ENCODE results near the gene UNC5B.

UNC5B gene

DNA sequence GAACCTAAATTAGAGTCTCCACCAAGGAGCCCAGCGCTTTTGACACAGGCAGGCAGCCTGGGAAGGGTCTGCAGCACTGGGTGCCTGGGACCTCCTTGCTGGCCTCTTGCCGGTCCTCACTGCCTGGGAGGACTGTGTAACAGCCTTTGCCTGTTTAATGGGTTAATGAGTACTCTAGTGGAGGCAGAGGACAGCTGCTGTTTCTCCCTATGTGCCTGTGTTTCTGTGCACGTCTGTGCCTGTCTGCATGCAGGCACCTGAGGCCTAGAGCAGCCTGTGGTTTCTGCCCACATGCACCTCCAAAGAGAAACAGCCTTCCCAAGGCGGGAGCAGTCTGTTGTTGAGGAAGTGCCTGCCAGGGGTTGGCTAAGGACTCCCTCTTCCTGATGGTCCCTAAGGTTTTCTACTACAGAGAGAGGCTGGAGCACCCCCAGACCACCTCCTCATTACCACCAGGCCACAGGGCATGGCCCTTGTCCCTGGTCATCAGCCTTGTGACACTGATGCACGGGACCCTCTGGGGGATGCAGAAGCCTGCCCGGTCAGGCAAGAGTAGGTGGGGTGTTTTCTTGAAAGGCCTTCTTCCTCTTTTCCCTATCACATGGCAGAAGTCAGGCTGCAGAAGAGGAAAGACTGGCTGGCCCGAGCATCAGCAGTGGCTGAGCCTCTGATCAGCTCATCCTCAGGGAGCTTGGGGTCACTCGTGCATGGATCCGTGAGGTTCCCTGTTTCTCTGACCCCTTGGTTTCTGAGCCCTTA lies 120.9 kb downstream of the UNC5B start:
- TF ChIP-seq, protein P1, sequence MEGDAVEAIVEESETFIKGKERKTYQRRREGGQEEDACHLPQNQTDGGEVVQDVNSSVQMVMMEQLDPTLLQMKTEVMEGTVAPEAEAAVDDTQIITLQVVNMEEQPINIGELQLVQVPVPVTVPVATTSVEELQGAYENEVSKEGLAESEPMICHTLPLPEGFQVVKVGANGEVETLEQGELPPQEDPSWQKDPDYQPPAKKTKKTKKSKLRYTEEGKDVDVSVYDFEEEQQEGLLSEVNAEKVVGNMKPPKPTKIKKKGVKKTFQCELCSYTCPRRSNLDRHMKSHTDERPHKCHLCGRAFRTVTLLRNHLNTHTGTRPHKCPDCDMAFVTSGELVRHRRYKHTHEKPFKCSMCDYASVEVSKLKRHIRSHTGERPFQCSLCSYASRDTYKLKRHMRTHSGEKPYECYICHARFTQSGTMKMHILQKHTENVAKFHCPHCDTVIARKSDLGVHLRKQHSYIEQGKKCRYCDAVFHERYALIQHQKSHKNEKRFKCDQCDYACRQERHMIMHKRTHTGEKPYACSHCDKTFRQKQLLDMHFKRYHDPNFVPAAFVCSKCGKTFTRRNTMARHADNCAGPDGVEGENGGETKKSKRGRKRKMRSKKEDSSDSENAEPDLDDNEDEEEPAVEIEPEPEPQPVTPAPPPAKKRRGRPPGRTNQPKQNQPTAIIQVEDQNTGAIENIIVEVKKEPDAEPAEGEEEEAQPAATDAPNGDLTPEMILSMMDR (IDR thresholded peaks at IDR 0.05; ENCODE audit: low read depth, low read length, missing control alignments) = no peak
- no peak overlapping the region for H3K4me3 ChIP-seq (ENCODE audit: low read depth, low read length)
- DNase-seq (ENCODE audit: low read depth) = no peak

DNA sequence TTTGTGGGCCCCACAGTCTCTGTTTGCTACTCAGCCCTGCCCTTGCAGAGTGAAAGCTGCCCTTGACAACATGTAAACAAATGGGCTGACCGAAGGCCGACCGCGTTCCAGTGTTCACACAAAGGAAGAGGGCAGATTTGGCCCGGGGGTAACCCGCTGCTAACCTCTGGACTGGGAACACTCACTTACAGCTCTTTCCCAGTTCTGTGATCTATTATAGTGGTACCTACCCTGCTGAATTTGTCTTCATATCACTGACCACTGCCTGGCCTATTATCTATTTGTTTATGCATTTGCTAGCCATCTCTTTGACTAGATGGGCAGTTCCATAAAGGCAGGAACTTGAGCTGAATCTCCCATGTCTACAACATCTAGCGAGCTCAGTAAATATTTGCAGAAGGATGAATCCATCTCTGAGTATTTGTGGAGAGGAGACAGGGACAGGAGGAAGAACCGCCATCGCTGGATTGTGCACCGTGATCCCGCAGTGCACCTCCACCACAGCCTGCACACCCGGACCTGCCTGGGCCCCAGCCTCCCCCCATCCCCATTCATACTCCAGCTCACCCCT lies 121.9 kb downstream of the UNC5B start:
- TF ChIP-seq, protein P1 (IDR thresholded peaks at IDR 0.05; ENCODE audit: low read depth, low read length, missing control alignments) = no peak
- H3K4me3 ChIP-seq (ENCODE audit: low read depth, low read length) = no peak overlapping the region
- DNase-seq (ENCODE audit: low read depth) = no peak

DNA sequence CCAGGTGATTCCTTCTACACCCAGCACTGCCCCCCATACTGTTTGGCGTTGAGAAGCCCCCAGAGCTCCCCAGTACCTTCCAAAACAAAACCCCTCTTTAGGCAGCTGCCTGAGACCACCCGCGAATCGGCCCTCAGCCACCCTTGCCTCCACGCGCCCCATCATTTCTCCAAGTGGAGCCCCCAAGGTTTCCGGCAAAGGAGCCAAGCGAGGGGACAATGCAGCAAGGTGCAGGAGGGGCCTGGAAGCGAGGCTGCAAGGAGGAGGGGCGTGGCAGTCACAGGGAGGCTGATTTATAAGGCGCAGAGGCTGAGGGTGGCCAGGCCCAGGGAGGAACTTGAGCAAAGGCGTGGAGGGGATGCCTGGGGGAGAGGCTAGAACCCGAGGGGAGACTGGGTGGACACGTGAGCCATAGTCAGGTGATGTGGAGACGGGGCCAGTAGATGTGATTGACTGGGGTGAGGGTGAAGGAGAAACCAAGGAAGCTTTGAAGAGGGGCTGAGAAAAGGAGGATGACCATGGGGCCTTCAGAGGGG lies 122.9 kb downstream of the UNC5B start:
- TF ChIP-seq, protein P1 (IDR thresholded peaks at IDR 0.05; ENCODE audit: low read depth, low read length, missing control alignments) = no peak
- no peak for DNase-seq (ENCODE audit: low read depth)
- no peak overlapping the region for H3K4me3 ChIP-seq (ENCODE audit: low read depth, low read length)

DNA sequence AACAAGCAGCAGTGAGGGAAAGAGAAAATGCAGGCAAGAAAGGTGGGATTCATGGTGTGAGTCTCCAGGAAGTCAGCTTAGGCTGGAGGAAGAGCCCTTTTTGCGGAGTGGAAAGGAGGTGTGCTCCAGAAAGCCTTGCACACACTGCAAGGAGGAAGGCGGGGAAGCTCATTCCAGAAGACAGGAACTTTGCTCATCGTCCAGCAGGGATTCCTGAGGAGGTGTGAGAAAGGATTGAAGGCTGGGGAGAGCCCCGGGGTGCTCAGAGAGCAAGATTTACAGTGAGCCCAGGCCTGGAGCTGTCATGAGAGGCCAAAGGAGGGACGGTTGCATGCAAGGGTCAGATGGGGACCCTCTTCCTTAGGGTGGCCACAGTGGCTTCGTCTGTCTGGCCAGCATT lies 124.3 kb downstream of the UNC5B start:
- H3K4me3 ChIP-seq (ENCODE audit: low read depth, low read length) = no peak overlapping the region
- DNase-seq (ENCODE audit: low read depth) = no peak
- TF ChIP-seq, protein P1 (IDR thresholded peaks at IDR 0.05; ENCODE audit: low read depth, low read length, missing control alignments) = no peak

DNA sequence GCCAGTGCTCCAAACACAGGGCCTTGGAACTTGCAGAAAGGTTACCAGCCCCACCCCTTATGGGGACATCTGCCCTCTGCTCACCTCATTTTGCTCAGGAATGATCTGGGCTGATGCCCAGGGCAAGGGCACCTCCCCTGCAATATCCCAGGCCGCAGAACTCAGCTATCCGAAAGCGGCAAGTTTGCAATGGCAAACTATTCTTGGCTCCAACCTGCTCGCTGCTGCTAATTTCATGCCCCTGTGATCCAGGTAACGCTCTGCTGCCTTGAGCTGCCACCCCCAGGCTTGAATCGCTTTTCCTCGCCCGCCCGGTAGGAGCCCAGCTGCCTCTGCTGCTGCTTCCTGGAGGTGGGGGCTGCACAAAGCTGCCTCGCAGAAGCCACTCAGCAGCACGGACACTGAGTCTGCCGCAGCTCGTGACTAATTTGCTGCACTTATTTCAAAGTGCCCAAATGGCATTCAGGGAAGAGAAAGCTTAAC lies 124.9 kb downstream of the UNC5B start:
- TF ChIP-seq, protein P1 (IDR thresholded peaks at IDR 0.05; ENCODE audit: low read depth, low read length, missing control alignments) = no peak
- H3K4me3 ChIP-seq (ENCODE audit: low read depth, low read length) = no peak overlapping the region
- DNase-seq (ENCODE audit: low read depth) = no peak

DNA sequence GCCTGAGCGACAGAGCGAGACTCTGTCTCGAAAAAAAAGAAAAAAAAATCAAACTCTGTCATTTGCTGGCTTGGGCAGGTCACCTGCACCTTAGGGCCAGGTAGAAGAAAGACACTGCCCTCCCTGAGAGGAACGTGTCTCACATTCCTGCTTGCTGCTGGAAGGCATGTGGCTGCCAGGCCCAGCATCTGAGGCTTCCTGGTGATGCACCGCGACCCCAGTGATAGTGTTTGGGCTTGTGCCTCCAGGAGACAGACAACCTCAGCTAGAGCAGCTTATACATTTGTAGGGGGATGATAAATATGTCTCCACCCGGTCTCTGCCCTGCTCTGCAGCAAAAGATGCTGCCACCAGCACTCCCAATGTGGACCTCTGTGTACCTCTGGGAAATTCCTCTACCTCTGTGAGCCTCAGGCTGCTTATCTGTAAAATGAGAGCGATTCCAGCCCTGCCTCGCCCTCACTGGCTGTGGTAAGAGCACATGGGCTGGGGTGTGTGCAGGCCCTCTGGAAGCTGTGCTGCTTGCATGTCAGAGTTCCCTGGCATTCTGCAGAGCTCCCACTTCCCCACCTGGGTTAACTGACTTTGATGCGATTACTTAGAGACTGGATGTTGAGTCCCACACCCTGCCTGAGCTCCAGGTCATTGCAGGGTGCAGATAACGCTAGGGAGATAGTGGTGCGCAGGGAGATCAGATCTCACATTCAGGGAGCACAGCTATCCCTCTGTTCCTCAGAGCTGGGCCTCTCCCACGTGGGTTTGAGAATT lies 126.5 kb downstream of the UNC5B start:
- no peak overlapping the region for H3K4me3 ChIP-seq (ENCODE audit: low read depth, low read length)
- no peak for DNase-seq (ENCODE audit: low read depth)
- TF ChIP-seq, protein P1 (IDR thresholded peaks at IDR 0.05; ENCODE audit: low read depth, low read length, missing control alignments) = no peak
